Measurements from ENCODE around the gene OGDH.

OGDH gene

GRCh38 chr7:44650242-44650641 lies 43.8 kb downstream of the OGDH start:
- H3K4me3 ChIP-seq (ENCODE audit: low read length): no peak overlapping the region
- TF ChIP-seq CTCF (conservative IDR thresholded peaks at IDR 0.05; ENCODE audit: low read length): no peak
- no peak for DNase-seq (ENCODE audit: low read depth)

GRCh38 chr7:44650772-44651171 lies 44.3 kb downstream of the OGDH start:
- no peak overlapping the region for H3K4me3 ChIP-seq (ENCODE audit: low read length)
- no peak for TF ChIP-seq CTCF (conservative IDR thresholded peaks at IDR 0.05; ENCODE audit: low read length)
- no peak for DNase-seq (ENCODE audit: low read depth)

GRCh38 chr7:44652535-44652934 lies 46.1 kb downstream of the OGDH start:
- H3K4me3 ChIP-seq (ENCODE audit: low read length): no peak overlapping the region
- DNase-seq (ENCODE audit: low read depth): no peak
- TF ChIP-seq CTCF (conservative IDR thresholded peaks at IDR 0.05; ENCODE audit: low read length): no peak

GRCh38 chr7:44654255-44654796 lies 47.9 kb downstream of the OGDH start:
- no peak for DNase-seq (ENCODE audit: low read depth)
- TF ChIP-seq CTCF (conservative IDR thresholded peaks at IDR 0.05; ENCODE audit: low read length): no peak
- no peak overlapping the region for H3K4me3 ChIP-seq (ENCODE audit: low read length)

DNA sequence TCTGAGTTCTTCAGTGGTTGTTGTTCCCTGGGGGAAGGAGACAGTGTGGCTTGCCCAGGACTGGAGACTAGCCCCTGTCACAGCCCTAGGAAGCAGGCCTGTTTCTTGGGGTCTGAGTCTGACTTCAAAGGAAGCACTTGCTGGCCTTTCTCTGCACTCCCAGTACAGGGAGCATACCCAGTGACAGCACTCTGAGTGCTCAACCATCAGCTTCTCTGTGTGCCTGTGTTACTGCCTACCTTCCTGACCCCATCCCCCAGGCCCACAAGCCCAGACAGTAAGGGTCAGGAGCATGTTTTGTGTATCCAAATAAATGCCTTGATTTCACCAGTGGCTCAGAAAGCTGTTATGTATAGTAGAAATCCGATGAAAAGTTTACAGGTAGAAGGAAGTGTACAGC lies 48.9 kb downstream of the OGDH start:
- H3K4me3 ChIP-seq (ENCODE audit: low read length): no peak overlapping the region
- no peak for TF ChIP-seq CTCF (conservative IDR thresholded peaks at IDR 0.05; ENCODE audit: low read length)
- DNase-seq (ENCODE audit: low read depth): no peak

- H3K4me3 ChIP-seq (ENCODE audit: low read length): no peak overlapping the region
- no peak for TF ChIP-seq CTCF (conservative IDR thresholded peaks at IDR 0.05; ENCODE audit: low read length)
Measured at GRCh38 chr7:44658979-44659378, 52.6 kb downstream of the OGDH start.

GRCh38 chr7:44661233-44661632 lies 54.8 kb downstream of the OGDH start:
- H3K4me3 ChIP-seq (ENCODE audit: low read length): no peak overlapping the region
- DNase-seq (ENCODE audit: low read depth): no peak
- no peak for TF ChIP-seq CTCF (conservative IDR thresholded peaks at IDR 0.05; ENCODE audit: low read length)

More at GRCh38 chr7:44658979-44659378, 52.6 kb downstream of the OGDH start:
- DNase-seq (ENCODE audit: low read depth): no peak

All from AG10803 (cell line).